CD4-positive, alpha-beta T cell (primary cell): ENCODE data around the gene SF3B4. TPM values are rescaled to one million over a fixed set of nuclear protein-coding genes. Genes with fewer than 3 reads are reported as not detected.

Source experiments
- ATAC-seq: fragments of 200-7000 bp; cut with Tn5 transposase; one replicate; pipeline ENCODE4 v1.10.0; 2022; ENCODE audit warnings: mild to moderate bottlenecking; ENCODE audit not compliant: poor library complexity
- CTCF ChIA-PET: fragments of 350-600 bp; sonication (Branson Sonifier 250); formaldehyde crosslinking; loops from one replicate; lab custom pipeline; 2021; ENCODE audit warnings: antibody characterized with exemption, inconsistent platforms; lab: Charles Lee
- POLR2A ChIA-PET: fragments of 350-600 bp; sonication (Branson Sonifier 250); formaldehyde crosslinking; loops from one replicate; lab custom pipeline; 2021; ENCODE audit warnings: antibody characterized with exemption, inconsistent platforms; lab: Charles Lee
- DNase-seq, 14 experiments: peaks; one replicate each; pipeline ENCODE4 v3.0.0-alpha.2; 2013 to 2020; ENCODE audit warnings: mixed read lengths in 2 of 14
- H3K27ac ChIP-seq, 2 donors: one replicate each; pipeline versions ENCODE4 v1.5.1 to v1.7.0; 2013; ENCODE audit warnings: low read length in 2 of 2, low read depth in 1 of 2, mild to moderate bottlenecking in 1 of 2
- H3K27me3 ChIP-seq, 2 experiments: 1 replicate in 1 of 2; 2 replicates in 1 of 2; pipeline versions ENCODE4 v1.6.1 to v1.7.0; 2013; ENCODE audit warnings: low read length in 2 of 2, control low read depth in 1 of 2, mild to moderate bottlenecking in 1 of 2, moderate library complexity in 1 of 2; ENCODE audit not compliant: insufficient read depth in 2 of 2, control insufficient read depth in 1 of 2
- H3K36me3 ChIP-seq: one replicate; pipeline ENCODE4 v1.6.1; 2013; ENCODE audit warnings: low read length, control low read depth; ENCODE audit not compliant: insufficient read depth
- H3K4me1 ChIP-seq: one replicate; pipeline ENCODE4 v1.6.1; 2013; ENCODE audit warnings: low read length, control low read depth; ENCODE audit not compliant: insufficient read depth
- H3K4me3 ChIP-seq: one replicate; pipeline ENCODE4 v1.5.1; 2013; ENCODE audit warnings: mild to moderate bottlenecking, low read length, moderate library complexity
- H3K9me3 ChIP-seq, 2 experiments: 1 replicate in 1 of 2; 2 replicates in 1 of 2; pipeline versions ENCODE4 v1.6.1 to v1.7.0; 2013; ENCODE audit warnings: low read length in 2 of 2, mild to moderate bottlenecking in 2 of 2, control low read depth in 1 of 2, moderate library complexity in 1 of 2; ENCODE audit not compliant: control insufficient read depth in 1 of 2, insufficient read depth in 1 of 2
- H3K27ac Mint-ChIP-seq: one replicate; pipeline ENCODE4 v1.8.0; 2020; ENCODE audit warnings: mixed read lengths
- H3K27me3 Mint-ChIP-seq: one replicate; pipeline ENCODE4 v1.8.0; 2021; ENCODE audit warnings: mixed read lengths
- H3K36me3 Mint-ChIP-seq: one replicate; pipeline ENCODE4 v1.8.0; 2021; ENCODE audit warnings: low read depth, mixed read lengths
- H3K4me1 Mint-ChIP-seq: one replicate; pipeline ENCODE4 v1.8.0; 2021; ENCODE audit warnings: low read depth, mixed read lengths
- H3K4me3 Mint-ChIP-seq: one replicate; pipeline ENCODE4 v1.8.0; 2020; ENCODE audit warnings: mild to moderate bottlenecking, mixed read lengths
- H3K9me3 Mint-ChIP-seq: one replicate; pipeline ENCODE4 v1.8.0; 2020; ENCODE audit warnings: mixed read lengths
- CTCF ChIP-seq: fragments of 200-600 bp; IDR thresholded peaks from one replicate; pipeline ENCODE4 v1.8.0; 2022; ENCODE audit warnings: antibody characterized with exemption, mild to moderate bottlenecking
- intact Hi-C, 2 experiments: fragments of 100-400 bp; cut with DNase I in 1 of 2; cut with micrococcal nuclease in 1 of 2; formaldehyde crosslinking; loops; one replicate each; pipeline versions ENCODE4 v1.15.1 to v1.9.0; 2023 to 2025; cut with DNase I, micrococcal nuclease
- total RNA-seq, 174 experiments: library from RNA in 2 of 174; stranded (reverse) in 2 of 174; gene quantifications; one replicate each; pipeline ENCODE4 v1.2.3 and lab custom pipeline; 2021 to 2026

Gene SF3B4
- total RNA-seq, 2 experiments from 2014 or later, result 38.0 to 38.6 TPM

DNA sequence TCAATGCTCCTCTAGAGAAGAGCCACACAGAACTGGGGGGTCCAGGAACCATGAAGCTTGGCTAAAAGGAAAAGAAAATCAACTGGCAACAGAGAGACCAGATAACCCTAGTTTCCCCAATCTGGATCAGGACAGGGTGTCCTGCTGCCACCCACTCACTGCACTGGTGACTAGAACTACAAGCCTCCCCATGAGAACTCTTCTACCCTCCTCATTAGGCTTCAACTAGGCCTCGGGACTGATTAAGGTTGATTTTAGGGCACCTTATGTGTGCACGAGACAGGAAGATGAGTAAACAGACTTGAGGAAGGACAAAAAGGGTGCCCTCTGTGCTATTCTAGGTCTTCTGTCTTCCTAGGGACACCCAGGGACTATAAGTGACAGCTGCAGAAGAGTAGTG lies 2.3 kb upstream of the SF3B4 start:
- no peak overlapping the region for H3K4me3 Mint-ChIP-seq

DNA sequence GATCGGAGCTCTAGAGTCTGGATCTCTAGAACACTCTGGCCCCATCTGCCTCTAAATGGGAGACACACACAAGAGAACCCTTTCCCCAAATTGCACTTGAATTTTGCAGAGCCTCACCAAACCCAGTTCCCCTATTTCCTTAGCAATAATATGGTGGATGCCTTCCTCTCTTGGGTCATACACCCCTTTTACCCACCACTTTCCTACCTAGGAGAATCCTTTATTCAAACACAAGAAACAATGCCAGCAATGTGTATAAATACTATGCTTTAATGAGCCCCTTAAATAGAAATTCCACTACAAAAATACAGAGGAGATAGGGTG lies 760 bp upstream of the SF3B4 start:
- H3K36me3 ChIP-seq, result peaks cover 35% of the 10 kb centered on the region
- Mint-ChIP-seq H3K27me3 (peaks cover 8% of the 10 kb centered on the region), H3K36me3 (peaks cover 49% of the 10 kb centered on the region), H3K4me1 (peaks cover 47% of the 10 kb centered on the region), H3K4me3 (peak overlapping the region; percentile 98), H3K9me3 (no peaks in the 10 kb centered on the region), H3K27ac (peak overlapping the region; percentile 99)
- TF ChIP-seq CTCF, result no peak
- H3K27me3 ChIP-seq, result no peaks in the 10 kb centered on the region
- H3K9me3 ChIP-seq, result no peaks in the 10 kb centered on the region
- ChIA-PET POLR2A (interaction anchor here (0.6 to 3.2 kb wide), 16 partner anchors 11 to 435 kb away, joined by 3 to 139 read pairs (median 3); partner anchors contain the start of genes BOLA1, OTUD7B, PLEKHO1 and RPRD2), CTCF (no interaction called here)
- ATAC-seq (no peak), DNase-seq (no peak)
- intact Hi-C loops, result no loop called here
- peak overlapping the region; percentile 94 for H3K4me3 ChIP-seq
- H3K4me1 ChIP-seq, result peaks cover 28% of the 10 kb centered on the region
- peak overlapping the region; percentile 87 to 93 for H3K27ac ChIP-seq

More for the DNA sequence above, 2.3 kb upstream of the SF3B4 start:
- Mint-ChIP-seq H3K36me3 (peaks cover 34% of the 10 kb centered on the region), H3K4me1 (peaks cover 42% of the 10 kb centered on the region), H3K27ac (peak overlapping the region; percentile 99), H3K9me3 (no peaks in the 10 kb centered on the region), H3K27me3 (peaks cover 8% of the 10 kb centered on the region)
- no peak overlapping the region for H3K27ac ChIP-seq
- no peak for TF ChIP-seq CTCF
- DNase-seq (peak in 2 of 14 experiments; percentile 31 to 45), ATAC-seq (no peak)
- peaks cover 28% of the 10 kb centered on the region for H3K4me1 ChIP-seq
- no peaks in the 10 kb centered on the region for H3K9me3 ChIP-seq
- H3K4me3 ChIP-seq, result no peak overlapping the region
- H3K27me3 ChIP-seq, result no peaks in the 10 kb centered on the region
- ChIA-PET POLR2A (interaction anchor here (1.3 to 3.2 kb wide), 2 partner anchors 43 to 305 kb away, joined by 3 to 139 read pairs; a partner anchor contains a TSS), CTCF (interaction anchor here (1.0 kb wide), 1 partner anchor 94 kb away, joined by 3 read pairs; no protein-coding TSS in a partner anchor)
- H3K36me3 ChIP-seq, result peaks cover 20% of the 10 kb centered on the region
- intact Hi-C loops, result no loop called here

DNA sequence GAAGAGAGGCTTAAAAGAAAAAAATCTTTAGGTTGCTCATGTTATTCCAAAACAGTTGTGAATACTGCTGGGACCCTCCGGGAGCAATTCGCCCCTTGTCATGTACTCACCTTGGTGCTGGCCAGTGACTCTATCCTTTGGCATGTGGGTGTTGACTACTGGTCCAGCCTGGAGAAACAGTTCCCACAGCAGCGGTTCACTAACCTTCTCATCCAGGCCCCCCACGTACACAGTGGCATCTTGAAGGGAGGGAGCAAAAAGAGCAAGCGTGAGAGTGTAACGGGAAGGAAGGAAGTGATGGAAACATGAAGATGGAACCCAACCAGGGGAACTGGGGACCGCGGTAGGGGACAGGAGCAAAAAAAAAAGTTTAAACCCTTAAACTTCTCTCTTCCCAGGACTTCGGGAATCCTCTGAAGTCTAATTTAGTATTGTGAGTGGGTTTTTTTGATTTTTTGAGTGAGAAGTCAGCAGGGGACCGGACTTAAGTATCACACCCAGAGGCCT lies 494 bp downstream of the SF3B4 start:
- peaks cover 47% of the 10 kb centered on the region for H3K36me3 ChIP-seq
- CTCF ChIA-PET, result no interaction called here
- H3K27me3 Mint-ChIP-seq, result peaks cover 8% of the 10 kb centered on the region
- POLR2A ChIA-PET, result no interaction called here
- H3K4me3 Mint-ChIP-seq, result peak overlapping the region; percentile 98
- no peaks in the 10 kb centered on the region for H3K9me3 Mint-ChIP-seq
- H3K4me3 ChIP-seq, result peak overlapping the region; percentile 94
- intact Hi-C loops, result loop anchor here (1.0 to 2.0 kb wide), 4 partner anchors 28 to 39 kb away; partner anchors contain the start of gene BOLA1 (in 2 of the 2)
- no peak for TF ChIP-seq CTCF
- no peaks in the 10 kb centered on the region for H3K9me3 ChIP-seq
- peaks cover 62% of the 10 kb centered on the region for H3K36me3 Mint-ChIP-seq
- DNase-seq, result peak in 1 of 14 experiments; percentile 20
- H3K27ac ChIP-seq, result peak overlapping the region; percentile 87 to 93
- H3K27me3 ChIP-seq, result no peaks in the 10 kb centered on the region
- peaks cover 47% of the 10 kb centered on the region for H3K4me1 Mint-ChIP-seq
- H3K4me1 ChIP-seq, result peaks cover 28% of the 10 kb centered on the region
- H3K27ac Mint-ChIP-seq, result peak overlapping the region; percentile 99
- ATAC-seq, result no peak
